Neural progenitor cell (in vitro differentiated cells): Measurements from ENCODE around the gene NRN1L. TPM values are rescaled to one million over a fixed set of nuclear protein-coding genes. Genes with fewer than 3 reads are reported as not detected.
"Not testable (repeated sequence)": the region's sequence is repeated elsewhere in the genome, so short reads cannot be mapped to it uniquely, and the experiment has no call there.

Source experiments
- DNase-seq: peaks from one replicate; pipeline ENCODE4 v3.0.0-alpha.2; 2016; ENCODE audit warnings: low spot score
- H2AFZ ChIP-seq: fragments of 200-600 bp; sonication (generic); replicated peaks from 2 replicates; pipeline ENCODE4 v1.6.1; 2016; ENCODE audit warnings: antibody characterized with exemption
- H3F3A ChIP-seq: fragments of 200-600 bp; sonication (generic); 2 replicates; pipeline ENCODE4 v1.6.1; 2016; ENCODE audit warnings: antibody characterized with exemption, low read depth
- H3K27ac ChIP-seq: fragments of 200-600 bp; sonication (generic); 2 replicates; pipeline ENCODE4 v1.5.1; 2016; ENCODE audit warnings: mild to moderate bottlenecking
- H3K27me3 ChIP-seq: fragments of 200-600 bp; sonication (generic); 2 replicates; pipeline ENCODE4 v1.6.1; 2016; ENCODE audit warnings: mild to moderate bottlenecking, moderate library complexity
- H3K36me3 ChIP-seq: fragments of 200-600 bp; sonication (generic); 2 replicates; pipeline ENCODE4 v1.5.1; 2016
- H3K4me1 ChIP-seq: fragments of 200-600 bp; sonication (generic); 2 replicates; pipeline ENCODE4 v1.6.1; 2016; ENCODE audit warnings: mixed run types
- H3K4me2 ChIP-seq: fragments of 200-600 bp; sonication (generic); 2 replicates; pipeline ENCODE4 v1.6.1; 2016
- H3K4me3 ChIP-seq: fragments of 200-600 bp; sonication (generic); 2 replicates; pipeline ENCODE4 v1.5.1; 2016
- H3K79me2 ChIP-seq: fragments of 200-600 bp; sonication (generic); 2 replicates; pipeline ENCODE4 v1.6.1; 2016; ENCODE audit warnings: low read depth
- H3K9ac ChIP-seq: fragments of 200-600 bp; sonication (generic); 2 replicates; pipeline ENCODE4 v1.6.1; 2016
- H3K9me3 ChIP-seq: fragments of 200-600 bp; sonication (generic); 2 replicates; pipeline ENCODE4 v1.5.1; 2016; ENCODE audit warnings: low read depth
- H4K20me1 ChIP-seq: fragments of 200-600 bp; sonication (generic); 2 replicates; pipeline ENCODE4 v1.6.1; 2016; ENCODE audit warnings: low read depth
- H3K27ac Mint-ChIP-seq: 3 replicates; pipeline ENCODE4 v1.8.0; 2021; ENCODE audit warnings: mixed read lengths
- H3K27me3 Mint-ChIP-seq: 2 replicates; pipeline ENCODE4 v1.8.0; 2022; ENCODE audit warnings: low read depth, mild to moderate bottlenecking, inconsistent platforms, moderate library complexity, mixed read lengths; ENCODE audit not compliant: insufficient read depth
- H3K36me3 Mint-ChIP-seq: 3 replicates; pipeline ENCODE4 v1.8.0; 2021; ENCODE audit warnings: mixed read lengths
- H3K4me1 Mint-ChIP-seq: 3 replicates; pipeline ENCODE4 v1.8.0; 2021; ENCODE audit warnings: mixed read lengths
- H3K4me3 Mint-ChIP-seq: 3 replicates; pipeline ENCODE4 v1.8.0; 2021; ENCODE audit warnings: mild to moderate bottlenecking, moderate library complexity, mixed read lengths
- H3K9me3 Mint-ChIP-seq: 3 replicates; pipeline ENCODE4 v1.8.0; 2020; ENCODE audit warnings: mixed read lengths
- CTCF ChIP-seq: fragments of 200-600 bp; sonication (generic); IDR thresholded peaks from 2 replicates; pipeline ENCODE4 v1.5.1; 2017; ENCODE audit warnings: antibody characterized with exemption, mild to moderate bottlenecking
- EZH2 ChIP-seq: fragments of 200-600 bp; sonication (generic); IDR thresholded peaks from 2 replicates; pipeline ENCODE4 v1.6.1; 2017; ENCODE audit warnings: antibody characterized with exemption, mild to moderate bottlenecking, moderate library complexity
- EZH2phosphoT487 ChIP-seq: fragments of 200-600 bp; sonication (generic); IDR thresholded peaks from 2 replicates; pipeline ENCODE4 v1.6.1; 2017; ENCODE audit warnings: antibody characterized with exemption
- total RNA-seq: library from RNA; depleted of rRNA; stranded (reverse); fragments of >200 nt; gene quantifications from 2 replicates; pipeline ENCODE4 v1.2.3, GENCODE V29; 2015; ENCODE audit warnings: low replicate concordance

The NRN1L gene
- total RNA-seq, 1 donor from 2014 or later = 0.54 TPM

- no peak overlapping the region for H3K9ac ChIP-seq
- Mint-ChIP-seq H3K27me3 (peaks cover 7% of the 10 kb centered on the region), H3K27ac (peak overlapping the region; percentile 19), H3K4me3 (no peak overlapping the region), H3K36me3 (peaks cover 27% of the 10 kb centered on the region), H3K9me3 (no peaks in the 10 kb centered on the region), H3K4me1 (peaks cover 18% of the 10 kb centered on the region)
- no peaks in the 10 kb centered on the region for H3K9me3 ChIP-seq
- H3K27ac ChIP-seq = no peak overlapping the region
- peaks cover 91% of the 10 kb centered on the region for H4K20me1 ChIP-seq
- peaks cover 98% of the 10 kb centered on the region for H3K79me2 ChIP-seq
- H3K27me3 ChIP-seq = no peaks in the 10 kb centered on the region
- no peak overlapping the region for H2AFZ ChIP-seq
- H3K4me1 ChIP-seq = peaks cover 8% of the 10 kb centered on the region
- no peak for DNase-seq
- H3K4me3 ChIP-seq = no peak overlapping the region
- no peaks in the 10 kb centered on the region for H3K36me3 ChIP-seq
- no peak for TF ChIP-seq EZH2phosphoT487
- TF ChIP-seq EZH2 = no peak
- TF ChIP-seq CTCF = no peak
- H3K4me2 ChIP-seq = no peak overlapping the region
- peaks cover 8% of the 10 kb centered on the region for H3F3A ChIP-seq
These were observed 22.8 kb upstream of the NRN1L start for GRCh38 chr16:67861877-67862276.

- Histone ChIP-seq H3K9ac (no peak overlapping the region), H3K27ac (no peak overlapping the region), H3K36me3 (no peaks in the 10 kb centered on the region), H2AFZ (no peak overlapping the region), H3K4me1 (peaks cover 8% of the 10 kb centered on the region), H3K27me3 (no peaks in the 10 kb centered on the region), H3K9me3 (no peaks in the 10 kb centered on the region), H3F3A (peaks cover 8% of the 10 kb centered on the region), H3K79me2 (peaks cover 97% of the 10 kb centered on the region), H4K20me1 (peaks cover 80% of the 10 kb centered on the region), H3K4me2 (no peak overlapping the region), H3K4me3 (no peak overlapping the region)
- Mint-ChIP-seq H3K4me1 (peaks cover 13% of the 10 kb centered on the region), H3K4me3 (peak overlapping the region; percentile 19), H3K36me3 (peaks cover 23% of the 10 kb centered on the region), H3K27ac (peak overlapping the region; percentile 50), H3K9me3 (no peaks in the 10 kb centered on the region), H3K27me3 (peaks cover 7% of the 10 kb centered on the region)
- TF ChIP-seq EZH2 (no peak), EZH2phosphoT487 (no peak), CTCF (no peak)
- DNase-seq = no peak
These were observed 21.8 kb upstream of the NRN1L start for GRCh38 chr16:67862623-67863583.

GRCh38 chr16:67864044-67864443 is 20.6 kb upstream of the NRN1L start:
- not testable (repeated sequence) for H3K27me3 ChIP-seq, H3K4me2 ChIP-seq, H3K27me3 Mint-ChIP-seq, H2AFZ ChIP-seq, H3K36me3 ChIP-seq, DNase-seq, H3K4me1 ChIP-seq, H3K27ac ChIP-seq, H3F3A ChIP-seq, H3K27ac Mint-ChIP-seq, H3K9me3 Mint-ChIP-seq, H3K4me3 ChIP-seq, H3K4me3 Mint-ChIP-seq, H3K9ac ChIP-seq, H3K9me3 ChIP-seq
- peaks cover 13% of the 10 kb centered on the region for H3K4me1 Mint-ChIP-seq
- Histone ChIP-seq H3K79me2 (peaks cover 85% of the 10 kb centered on the region), H4K20me1 (peaks cover 69% of the 10 kb centered on the region)
- peaks cover 22% of the 10 kb centered on the region for H3K36me3 Mint-ChIP-seq

- Histone ChIP-seq H3K4me3 (no peak overlapping the region), H3K9ac (no peak overlapping the region), H2AFZ (no peak overlapping the region), H3F3A (peaks cover 9% of the 10 kb centered on the region), H4K20me1 (peaks cover 64% of the 10 kb centered on the region), H3K36me3 (no peaks in the 10 kb centered on the region), H3K4me2 (peak overlapping the region; percentile 3), H3K79me2 (peaks cover 80% of the 10 kb centered on the region), H3K9me3 (no peaks in the 10 kb centered on the region), H3K4me1 (peaks cover 8% of the 10 kb centered on the region), H3K27ac (no peak overlapping the region), H3K27me3 (no peaks in the 10 kb centered on the region)
- no peak overlapping the region for H3K4me3 Mint-ChIP-seq
- DNase-seq = peak; percentile 16
- H3K27me3 Mint-ChIP-seq = peaks cover 7% of the 10 kb centered on the region
- H3K36me3 Mint-ChIP-seq = peaks cover 22% of the 10 kb centered on the region
- TF ChIP-seq EZH2 (no peak), EZH2phosphoT487 (no peak), CTCF (no peak)
- no peak overlapping the region for H3K27ac Mint-ChIP-seq
- no peaks in the 10 kb centered on the region for H3K9me3 Mint-ChIP-seq
- peaks cover 13% of the 10 kb centered on the region for H3K4me1 Mint-ChIP-seq
These were observed 20.1 kb upstream of the NRN1L start for GRCh38 chr16:67864594-67864993.
